Measurements from ENCODE around the gene BAIAP2L2.

BAIAP2L2 gene

DNA sequence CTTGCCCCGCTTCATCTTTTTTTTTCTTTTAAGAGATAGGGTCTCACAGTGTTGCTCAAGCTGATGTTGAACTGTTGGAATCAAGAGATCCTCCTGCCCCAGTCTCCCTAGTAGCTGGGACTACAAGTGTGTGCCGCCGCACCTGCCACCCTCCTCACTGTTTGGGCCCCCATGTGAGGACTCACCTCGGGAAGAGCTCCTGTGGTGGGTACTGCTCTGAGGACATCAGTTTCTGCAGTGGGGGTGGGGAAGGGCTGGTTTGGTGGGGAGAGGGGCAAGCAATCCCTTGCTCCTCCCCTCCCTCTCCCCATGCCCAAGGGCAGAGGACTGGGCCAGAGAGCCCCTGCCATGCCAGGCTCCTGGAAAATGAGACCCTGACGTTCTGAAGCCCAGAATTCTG is 25.0 kb downstream of the BAIAP2L2 start:
- no peak for TF ChIP-seq CTCF (IDR thresholded peaks at IDR 0.05; ENCODE audit: insufficient read depth, missing control alignments)
- FAIRE-seq (no peak), DNase-seq (ENCODE audit: insufficient read length, low spot score) (no peak)

DNA sequence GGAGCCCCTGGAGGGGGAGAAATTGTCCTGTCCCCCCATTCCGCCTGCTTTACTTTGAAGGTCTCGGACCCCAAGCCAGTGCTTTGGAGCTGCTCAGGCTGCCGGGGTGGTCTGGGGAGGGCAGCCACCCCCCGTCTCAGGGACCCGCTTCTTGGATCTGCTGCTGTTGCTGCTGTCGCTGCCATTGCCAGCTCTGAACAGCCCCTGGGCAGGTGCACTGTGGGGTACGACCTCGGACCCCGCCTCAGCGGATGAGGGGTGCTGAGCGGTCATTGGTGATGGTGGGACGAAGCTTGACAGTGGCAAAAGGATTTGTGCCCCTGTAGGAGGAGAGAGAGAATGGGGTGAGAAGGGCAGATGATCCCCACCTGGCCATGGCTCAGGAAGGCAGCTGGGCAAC is 25.4 kb downstream of the BAIAP2L2 start:
- DNase-seq (ENCODE audit: insufficient read length, low spot score) (no peak), FAIRE-seq (no peak)
- no peak for TF ChIP-seq CTCF (IDR thresholded peaks at IDR 0.05; ENCODE audit: insufficient read depth, missing control alignments)

GRCh38 chr22:38083931-38084631 is 26.4 kb downstream of the BAIAP2L2 start, which contains the start of gene SLC16A8:
Gene SLC16A8 (minus strand): TSS chr22:38084184. CDS start chr22:38082873, 1,311 bp downstream.
- DNase-seq (ENCODE audit: insufficient read length, low spot score): no peak
- FAIRE-seq: no peak
- TF ChIP-seq CTCF (IDR thresholded peaks at IDR 0.05; ENCODE audit: insufficient read depth, missing control alignments): no peak

GRCh38 chr22:38082986-38083710 is 27.3 kb downstream of the BAIAP2L2 start:
- TF ChIP-seq CTCF (IDR thresholded peaks at IDR 0.05; ENCODE audit: insufficient read depth, missing control alignments): no peak
- DNase-seq (ENCODE audit: insufficient read length, low spot score): no peak
- no peak for FAIRE-seq

DNA sequence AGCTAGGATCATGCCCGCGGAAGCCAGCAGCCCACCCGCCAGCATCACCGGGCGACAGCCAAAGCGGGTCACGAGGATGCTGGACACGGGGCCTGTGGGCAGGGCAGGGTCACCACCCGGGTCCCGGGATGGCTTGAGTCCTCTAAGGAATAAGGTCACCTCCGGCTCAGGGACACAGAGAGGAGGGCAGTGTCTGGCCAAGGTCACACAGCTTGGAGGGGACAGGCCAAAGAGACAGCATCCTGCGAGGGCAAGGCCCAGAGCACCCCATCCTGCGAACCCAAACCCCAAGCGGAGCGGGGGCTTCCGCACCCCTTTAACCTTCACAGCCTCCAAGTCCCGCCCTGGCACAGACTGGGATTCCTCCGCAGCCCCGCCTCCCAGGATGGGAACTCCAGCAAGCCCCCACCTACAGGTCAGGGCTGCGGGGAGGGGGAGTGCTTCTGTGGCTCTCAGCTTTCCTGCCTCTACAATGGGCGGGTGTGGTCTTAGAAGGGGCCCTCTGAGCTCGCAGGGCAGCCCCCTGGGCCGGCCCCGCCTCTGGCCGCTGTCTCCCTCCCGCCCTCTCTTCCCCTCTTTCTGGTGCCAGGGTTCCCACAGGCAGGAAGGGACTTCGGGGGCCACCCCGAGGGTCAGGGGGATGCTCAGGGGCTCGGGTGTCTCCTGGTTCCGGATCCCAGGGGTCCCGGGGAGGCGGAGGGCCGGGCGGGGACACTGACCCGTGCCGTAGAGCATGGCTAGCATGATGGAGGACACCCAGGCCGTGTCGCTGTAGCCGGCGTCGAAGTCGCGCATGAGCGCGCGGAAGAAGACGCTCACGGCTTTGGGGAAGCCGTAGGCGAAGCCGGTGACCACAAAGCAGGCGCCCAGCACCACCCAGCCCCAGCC is 28.3 kb downstream of the BAIAP2L2 start:
- DNase-seq (ENCODE audit: insufficient read length, low spot score): no peak
- FAIRE-seq: no peak
- no peak for TF ChIP-seq CTCF (IDR thresholded peaks at IDR 0.05; ENCODE audit: insufficient read depth, missing control alignments)

DNA sequence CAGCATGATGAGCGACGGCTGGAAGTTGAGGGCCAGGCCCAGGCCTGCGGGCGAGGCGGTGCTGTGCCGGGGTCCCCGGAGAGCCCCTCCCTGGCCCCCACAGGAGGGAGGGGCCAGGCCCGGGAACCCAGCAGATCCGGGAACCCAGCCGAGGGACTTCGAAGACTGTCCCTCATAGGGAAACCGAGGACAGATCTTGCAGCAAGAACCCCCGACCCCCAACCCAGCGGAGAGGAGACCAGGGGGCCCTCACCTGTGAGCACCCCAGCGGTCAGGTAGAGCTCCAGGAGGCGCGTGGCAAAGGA is 28.9 kb downstream of the BAIAP2L2 start:
- FAIRE-seq (no peak), DNase-seq (ENCODE audit: insufficient read length, low spot score) (no peak)
- no peak for TF ChIP-seq CTCF (IDR thresholded peaks at IDR 0.05; ENCODE audit: insufficient read depth, missing control alignments)

Measured in D721Med (cell line).